ENCODE data around the gene RAMP2.
"Not testable (repeated sequence)": the region's sequence is repeated elsewhere in the genome, so short reads cannot be mapped to it uniquely, and the experiment has no call there.

RAMP2 gene

DNA sequence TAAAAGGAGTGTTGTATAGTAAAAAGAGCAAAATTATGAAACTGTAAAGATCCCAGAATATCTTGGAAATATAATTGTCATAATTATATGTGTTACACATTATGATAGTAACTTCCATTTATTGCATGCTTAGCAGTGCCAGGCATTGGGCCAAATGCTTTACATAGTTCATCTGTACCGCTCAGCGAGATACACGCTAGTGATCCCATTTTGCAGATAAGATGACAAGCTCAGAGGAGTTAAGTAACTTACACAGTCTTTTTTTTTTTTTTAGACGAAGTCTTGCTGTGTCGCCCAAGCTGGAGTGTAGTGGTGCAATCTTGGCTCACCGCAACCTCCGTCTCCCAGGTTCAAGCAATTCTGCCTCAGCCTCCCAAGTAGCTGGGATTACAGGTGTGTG is 9.4 kb upstream of the RAMP2 start:
- CTCF ChIA-PET: interaction anchor here (4.7 kb wide), 1 partner anchor 12 kb away, joined by 26 read pairs; no protein-coding TSS in a partner anchor
- DNase-seq (ENCODE audit: extremely low spot score): no peak
- TF ChIP-seq LEF1 (IDR thresholded peaks at IDR 0.05; ENCODE audit: borderline replicate concordance) (no peak), NFRKB (IDR thresholded peaks at IDR 0.05) (no peak), SUZ12 (IDR thresholded peaks at IDR 0.05) (no peak)
- POLR2A ChIA-PET: interaction anchor here (1.8 kb wide), 1 partner anchor 10 kb away, joined by 9 read pairs; the partner anchor contains the start of gene RAMP2

DNA sequence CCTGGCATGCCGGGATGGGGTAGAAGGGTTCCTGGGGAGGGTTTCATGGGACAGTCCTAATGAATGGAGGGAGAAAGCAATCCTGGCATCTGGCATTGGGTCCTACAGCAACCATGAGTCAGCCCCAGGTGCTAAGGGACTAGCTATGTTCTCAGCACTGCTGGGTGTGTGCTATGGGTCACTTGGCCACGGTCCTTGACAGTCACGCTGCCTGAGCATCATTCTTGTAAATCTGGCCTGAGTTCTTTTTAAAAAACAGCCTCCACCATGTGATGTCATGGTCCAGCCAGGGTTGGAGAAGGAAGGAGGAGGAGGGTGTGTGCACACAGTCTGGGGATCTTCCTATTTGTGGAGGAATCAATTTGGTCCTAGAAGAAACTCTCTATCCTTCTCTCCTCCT is 6.2 kb upstream of the RAMP2 start:
- CTCF ChIA-PET: interaction anchor here (1.5 kb wide), 1 partner anchor 9 kb away, joined by 11 read pairs; no protein-coding TSS in a partner anchor
- DNase-seq (ENCODE audit: extremely low spot score): no peak
- TF ChIP-seq HDGF (IDR thresholded peaks at IDR 0.05; ENCODE audit: borderline replicate concordance) (no peak), SUZ12 (IDR thresholded peaks at IDR 0.05) (no peak), NFRKB (IDR thresholded peaks at IDR 0.05) (no peak), FOXA1 (IDR thresholded peaks at IDR 0.05) (no peak), ARNT (IDR thresholded peaks at IDR 0.05) (no peak), LEF1 (IDR thresholded peaks at IDR 0.05; ENCODE audit: borderline replicate concordance) (no peak), ZNF384 (IDR thresholded peaks at IDR 0.05) (no peak), FOXK2 (IDR thresholded peaks at IDR 0.05) (no peak), ELF4 (IDR thresholded peaks at IDR 0.05) (no peak), L3MBTL2 (conservative IDR thresholded peaks at IDR 0.05) (no peak), SP1 (IDR thresholded peaks at IDR 0.05) (no peak)
- POLR2A ChIA-PET: interaction anchor here (0.5 to 1.0 kb wide), 2 partner anchors 10 to 15 kb away, joined by 3 to 5 read pairs; partner anchors contain the start of gene EZH1

DNA sequence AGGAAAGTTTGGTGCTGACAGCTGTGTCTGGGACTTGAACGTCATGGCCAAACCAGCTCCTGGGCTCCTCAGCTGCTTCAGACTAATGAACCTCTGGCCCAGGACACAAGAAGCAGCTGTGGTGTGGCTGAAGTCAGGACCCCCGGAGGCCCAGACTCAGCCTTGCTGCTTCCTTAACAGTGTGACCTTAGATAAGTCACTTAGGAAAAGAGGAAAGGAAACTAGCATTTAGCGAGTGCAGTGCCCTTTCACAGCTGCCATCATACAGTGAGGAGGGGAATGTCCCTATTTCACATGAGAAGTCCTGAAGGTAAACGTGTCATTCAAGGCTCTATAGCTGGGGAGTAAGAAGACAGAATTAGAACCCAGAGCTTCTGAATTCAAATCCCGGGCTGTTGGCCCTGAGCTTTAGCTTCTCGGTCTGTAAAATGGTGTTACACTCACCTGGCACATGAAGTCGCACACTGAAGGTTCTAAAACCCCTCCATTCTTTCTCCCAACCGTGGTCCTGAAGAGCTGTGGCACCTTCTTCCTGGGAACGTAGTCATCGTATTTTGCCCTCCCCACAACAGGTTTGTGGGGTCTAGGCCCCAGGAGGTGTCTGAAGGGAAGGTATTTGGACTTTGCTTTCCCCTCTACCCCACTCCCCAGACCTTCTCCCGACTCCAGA is 910 bp upstream of the RAMP2 start:
- no peak for DNase-seq (ENCODE audit: extremely low spot score)
- POLR2A ChIA-PET: interaction anchor here (0.6 to 6.4 kb wide), 10 partner anchors 9 to 182 kb away, joined by 3 to 58 read pairs (median 5); partner anchors contain the start of genes CNTD1, COA3, EZH1 and PSMC3IP
- CTCF ChIA-PET: interaction anchor here (0.6 to 1.9 kb wide), 4 partner anchors 16 to 182 kb away, joined by 3 to 5 read pairs (median 4); partner anchors contain the start of gene PSMC3IP
- no peak for TF ChIP-seq FOXM1 (IDR thresholded peaks at IDR 0.05; ENCODE audit: borderline replicate concordance)

DNA sequence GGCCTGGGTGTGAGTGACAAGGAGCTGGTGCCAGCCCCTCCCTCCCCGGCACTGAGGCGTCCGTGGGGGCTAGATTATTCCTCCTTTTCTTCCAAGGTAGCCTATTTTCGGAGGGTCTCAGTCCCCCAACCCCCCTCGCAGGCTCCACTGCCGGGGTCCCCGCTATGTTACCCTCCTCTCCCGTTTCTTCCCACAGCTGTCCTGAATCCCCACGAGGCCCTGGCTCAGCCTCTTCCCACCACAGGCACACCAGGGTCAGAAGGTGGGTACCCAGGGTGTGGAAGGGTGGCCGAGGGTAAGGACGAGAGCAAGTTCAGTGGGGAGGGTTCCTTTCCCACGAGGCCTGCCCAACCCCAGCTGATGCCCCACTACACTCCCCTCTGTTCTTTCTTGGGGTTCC is 611 bp downstream of the RAMP2 start:
- DNase-seq (ENCODE audit: extremely low spot score): no peak
- no peak for TF ChIP-seq FOXK2 (IDR thresholded peaks at IDR 0.05)
- no peak for TF ChIP-seq ZNF384 (IDR thresholded peaks at IDR 0.05)
- no peak for TF ChIP-seq SP1 (IDR thresholded peaks at IDR 0.05)
- no peak for TF ChIP-seq CTBP1 (IDR thresholded peaks at IDR 0.05; ENCODE audit: borderline replicate concordance)
- TF ChIP-seq L3MBTL2 (conservative IDR thresholded peaks at IDR 0.05): no peak
- TF ChIP-seq HDGF (IDR thresholded peaks at IDR 0.05; ENCODE audit: borderline replicate concordance): no peak
- no peak for TF ChIP-seq BHLHE40 (IDR thresholded peaks at IDR 0.05; ENCODE audit: borderline replicate concordance)
- no peak for TF ChIP-seq ARNT (IDR thresholded peaks at IDR 0.05)
- no peak for TF ChIP-seq ELF4 (IDR thresholded peaks at IDR 0.05)
- no peak for TF ChIP-seq NFRKB (IDR thresholded peaks at IDR 0.05)
- TF ChIP-seq, protein P1, sequence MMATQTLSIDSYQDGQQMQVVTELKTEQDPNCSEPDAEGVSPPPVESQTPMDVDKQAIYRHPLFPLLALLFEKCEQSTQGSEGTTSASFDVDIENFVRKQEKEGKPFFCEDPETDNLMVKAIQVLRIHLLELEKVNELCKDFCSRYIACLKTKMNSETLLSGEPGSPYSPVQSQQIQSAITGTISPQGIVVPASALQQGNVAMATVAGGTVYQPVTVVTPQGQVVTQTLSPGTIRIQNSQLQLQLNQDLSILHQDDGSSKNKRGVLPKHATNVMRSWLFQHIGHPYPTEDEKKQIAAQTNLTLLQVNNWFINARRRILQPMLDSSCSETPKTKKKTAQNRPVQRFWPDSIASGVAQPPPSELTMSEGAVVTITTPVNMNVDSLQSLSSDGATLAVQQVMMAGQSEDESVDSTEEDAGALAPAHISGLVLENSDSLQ (IDR thresholded peaks at IDR 0.05): no peak
- no peak for TF ChIP-seq TARDBP (IDR thresholded peaks at IDR 0.05)
- POLR2A ChIA-PET: interaction anchor here (0.7 to 6.4 kb wide), 6 partner anchors 11 to 184 kb away, joined by 3 to 58 read pairs (median 7); partner anchors contain the start of genes EZH1, PSMC3IP and VPS25
- CTCF ChIA-PET: interaction anchor here (0.5 to 0.8 kb wide), 2 partner anchors 39 to 183 kb away, joined by 3 to 4 read pairs; no protein-coding TSS in a partner anchor

DNA sequence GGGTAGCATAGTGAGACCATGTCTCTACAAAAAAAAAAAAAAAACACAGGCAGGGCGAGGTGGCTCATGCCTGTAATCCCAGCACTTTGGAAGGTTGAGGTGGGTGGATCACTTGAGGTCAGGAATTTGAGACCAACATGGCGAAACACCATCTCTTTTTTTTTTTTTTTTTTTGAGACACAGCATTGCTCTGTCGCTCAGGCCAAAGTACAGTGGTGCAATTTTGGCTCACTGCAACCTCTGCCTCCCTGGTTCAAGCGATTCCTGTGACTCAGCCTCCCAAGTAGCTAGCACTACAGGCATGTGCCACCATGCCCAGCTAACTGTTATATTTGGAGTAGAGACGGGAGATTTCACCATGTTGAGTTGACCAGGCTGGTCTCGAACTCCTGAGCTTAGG is 5.1 kb downstream of the RAMP2 start:
- POLR2A ChIA-PET: no interaction called here
- TF ChIP-seq SP1 (IDR thresholded peaks at IDR 0.05): no peak
- TF ChIP-seq TARDBP (IDR thresholded peaks at IDR 0.05): no peak
- TF ChIP-seq FOXK2 (IDR thresholded peaks at IDR 0.05): no peak
- TF ChIP-seq ELF4 (IDR thresholded peaks at IDR 0.05): no peak
- TF ChIP-seq L3MBTL2 (conservative IDR thresholded peaks at IDR 0.05): no peak
- no peak for TF ChIP-seq LEF1 (IDR thresholded peaks at IDR 0.05; ENCODE audit: borderline replicate concordance)
- TF ChIP-seq FOXA1 (IDR thresholded peaks at IDR 0.05): no peak
- TF ChIP-seq CTBP1 (IDR thresholded peaks at IDR 0.05; ENCODE audit: borderline replicate concordance): no peak

DNA sequence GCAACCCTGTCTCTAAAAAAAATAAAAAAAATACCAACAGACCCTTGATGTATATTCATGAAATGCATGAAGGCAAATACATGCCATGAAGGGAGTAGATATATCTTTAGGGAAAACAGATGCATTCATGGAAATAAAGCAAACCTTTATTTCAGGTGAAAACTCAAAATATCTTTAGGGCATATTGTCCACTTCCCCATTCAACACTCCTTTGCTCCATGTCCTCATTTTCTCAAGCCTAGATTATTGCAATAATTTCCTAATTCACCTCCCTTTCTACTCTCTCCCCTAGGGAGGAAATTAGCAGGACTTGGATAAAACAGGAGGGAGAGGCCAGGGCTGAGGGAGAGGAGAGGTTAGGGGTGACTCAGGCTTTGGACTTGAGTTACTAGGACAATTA is 6.5 kb downstream of the RAMP2 start:
- no peak for DNase-seq (ENCODE audit: extremely low spot score)
- CTCF ChIA-PET: no interaction called here
- POLR2A ChIA-PET: no interaction called here

More for the DNA sequence above, 5.1 kb downstream of the RAMP2 start:
- CTCF ChIA-PET: no interaction called here
- DNase-seq (ENCODE audit: extremely low spot score): no peak

DNA sequence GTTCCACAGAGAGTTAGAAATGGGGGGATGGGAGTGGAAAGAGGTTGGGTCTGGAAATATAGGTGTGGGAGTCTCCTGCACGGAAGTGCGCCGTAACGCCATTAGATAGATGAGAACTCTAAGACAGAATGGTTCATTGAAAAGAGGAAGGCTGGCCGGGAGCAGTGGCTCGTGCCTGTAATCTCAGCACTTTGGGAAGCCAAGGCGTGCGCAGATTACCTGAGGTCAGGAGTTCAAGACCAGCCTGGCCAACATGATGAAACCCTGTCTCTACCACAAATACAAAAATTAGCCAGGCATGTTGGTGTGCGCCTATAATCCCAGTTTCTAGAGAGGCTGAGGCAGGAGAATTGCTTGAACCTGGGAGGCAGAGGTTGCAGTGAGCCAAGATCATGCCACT is 7.0 kb downstream of the RAMP2 start:
- CTCF ChIA-PET, POLR2A ChIA-PET: not testable (repeated sequence)

More for the DNA sequence above, 6.5 kb downstream of the RAMP2 start:
- no peak for TF ChIP-seq ARNT (IDR thresholded peaks at IDR 0.05)
- no peak for TF ChIP-seq FOXM1 (IDR thresholded peaks at IDR 0.05; ENCODE audit: borderline replicate concordance)
- TF ChIP-seq ELF4 (IDR thresholded peaks at IDR 0.05): no peak
- no peak for TF ChIP-seq L3MBTL2 (conservative IDR thresholded peaks at IDR 0.05)
- TF ChIP-seq SUZ12 (IDR thresholded peaks at IDR 0.05): no peak
- TF ChIP-seq CTBP1 (IDR thresholded peaks at IDR 0.05; ENCODE audit: borderline replicate concordance): no peak
- TF ChIP-seq FOXK2 (IDR thresholded peaks at IDR 0.05): no peak
- TF ChIP-seq LEF1 (IDR thresholded peaks at IDR 0.05; ENCODE audit: borderline replicate concordance): no peak
- no peak for TF ChIP-seq SP1 (IDR thresholded peaks at IDR 0.05)
- no peak for TF ChIP-seq FOXA1 (IDR thresholded peaks at IDR 0.05)
- no peak for TF ChIP-seq NFRKB (IDR thresholded peaks at IDR 0.05)
- no peak for TF ChIP-seq BHLHE40 (IDR thresholded peaks at IDR 0.05; ENCODE audit: borderline replicate concordance)
- no peak for TF ChIP-seq HDGF (IDR thresholded peaks at IDR 0.05; ENCODE audit: borderline replicate concordance)
- TF ChIP-seq ZNF384 (IDR thresholded peaks at IDR 0.05): no peak

DNA sequence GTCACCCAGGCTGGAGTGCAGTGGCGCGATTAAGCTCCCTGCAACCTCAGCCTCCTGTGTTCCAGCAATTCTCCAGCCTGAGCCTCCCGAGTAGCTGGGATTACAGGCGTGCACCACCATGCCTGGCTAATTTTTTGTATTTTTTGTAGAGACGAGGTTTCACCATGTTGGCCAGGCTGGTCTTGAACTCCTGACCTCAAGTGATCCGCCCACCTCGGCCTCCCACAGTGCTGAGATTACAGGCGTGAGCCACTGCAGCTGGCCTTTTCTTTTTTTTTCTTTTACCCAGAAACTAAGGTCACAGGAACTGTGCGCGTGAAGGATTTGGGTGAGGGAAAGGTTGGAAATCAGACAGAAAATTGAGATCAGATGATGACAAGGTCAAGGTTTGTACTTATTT is 8.9 kb downstream of the RAMP2 start:
- ChIA-PET POLR2A (interaction anchor here (0.7 kb wide), 1 partner anchor 15 kb away, joined by 3 read pairs; no protein-coding TSS in a partner anchor), CTCF (interaction anchor here (0.7 kb wide), 1 partner anchor 234 kb away, joined by 4 read pairs; no protein-coding TSS in a partner anchor)
- not testable (repeated sequence) for DNase-seq (ENCODE audit: extremely low spot score)

More for the DNA sequence above, 7.0 kb downstream of the RAMP2 start:
- DNase-seq (ENCODE audit: extremely low spot score): not testable (repeated sequence)
